GM12875 (cell line): ENCODE measurements around the gene GFPT2.

ENCODE experiments used
- H3K4me3 ChIP-seq: one replicate; pipeline ENCODE4 v1.5.1; 2011; ENCODE audit warnings: low read depth, low read length, control low read depth
- TF ChIP-seq, protein P1 (sequence below): IDR thresholded peaks from 2 replicates; pipeline ENCODE4 v1.5.1; 2011; ENCODE audit warnings: low read depth, mild to moderate bottlenecking, control low read depth, inconsistent platforms, low read length, moderate library complexity, borderline replicate concordance; ENCODE audit not compliant: insufficient read depth

GFPT2 gene

GRCh38 chr5:180253036-180253824, 99.9 kb downstream of the GFPT2 start:
- no peak overlapping the region for H3K4me3 ChIP-seq
- TF ChIP-seq, protein P1, sequence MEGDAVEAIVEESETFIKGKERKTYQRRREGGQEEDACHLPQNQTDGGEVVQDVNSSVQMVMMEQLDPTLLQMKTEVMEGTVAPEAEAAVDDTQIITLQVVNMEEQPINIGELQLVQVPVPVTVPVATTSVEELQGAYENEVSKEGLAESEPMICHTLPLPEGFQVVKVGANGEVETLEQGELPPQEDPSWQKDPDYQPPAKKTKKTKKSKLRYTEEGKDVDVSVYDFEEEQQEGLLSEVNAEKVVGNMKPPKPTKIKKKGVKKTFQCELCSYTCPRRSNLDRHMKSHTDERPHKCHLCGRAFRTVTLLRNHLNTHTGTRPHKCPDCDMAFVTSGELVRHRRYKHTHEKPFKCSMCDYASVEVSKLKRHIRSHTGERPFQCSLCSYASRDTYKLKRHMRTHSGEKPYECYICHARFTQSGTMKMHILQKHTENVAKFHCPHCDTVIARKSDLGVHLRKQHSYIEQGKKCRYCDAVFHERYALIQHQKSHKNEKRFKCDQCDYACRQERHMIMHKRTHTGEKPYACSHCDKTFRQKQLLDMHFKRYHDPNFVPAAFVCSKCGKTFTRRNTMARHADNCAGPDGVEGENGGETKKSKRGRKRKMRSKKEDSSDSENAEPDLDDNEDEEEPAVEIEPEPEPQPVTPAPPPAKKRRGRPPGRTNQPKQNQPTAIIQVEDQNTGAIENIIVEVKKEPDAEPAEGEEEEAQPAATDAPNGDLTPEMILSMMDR: no peak

- no peak overlapping the region for H3K4me3 ChIP-seq
- TF ChIP-seq, protein P1: no peak
These were observed 101.2 kb downstream of the GFPT2 start for GRCh38 chr5:180251887-180252286.

DNA sequence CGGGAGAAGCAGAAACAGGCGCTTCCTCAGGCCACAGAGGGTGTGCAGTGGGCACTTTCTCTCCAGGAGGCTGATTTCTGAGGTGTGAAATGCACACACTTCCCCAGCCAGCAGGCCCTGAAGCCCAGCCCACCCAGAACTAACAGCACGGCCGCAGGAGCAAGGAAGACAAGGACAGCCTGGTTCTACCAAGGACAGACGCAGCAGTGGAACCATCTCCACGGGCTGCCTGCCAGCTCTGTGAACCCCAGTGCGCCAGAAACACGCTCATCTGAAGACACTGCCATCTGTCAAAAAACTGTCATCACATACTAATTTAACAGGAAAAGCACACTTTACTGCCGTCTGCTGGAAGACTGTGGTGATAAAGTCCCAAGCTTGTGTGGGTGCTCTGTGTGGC, 102.0 kb downstream of the GFPT2 start:
- H3K4me3 ChIP-seq: no peak overlapping the region
- TF ChIP-seq, protein P1: no peak
